GM20000 (cell line): ENCODE data around the gene TIAM1.
A peak's percentile ranks its signal among the peaks of the same experiment; 100 is the strongest.

ENCODE experiments used
- DNase-seq: peaks from one replicate; pipeline ENCODE4 v3.0.0; 2012; ENCODE audit warnings: low spot score
- CTCF ChIP-seq: IDR thresholded peaks from 2 replicates; pipeline ENCODE4 v1.5.1; 2012; ENCODE audit warnings: mild to moderate bottlenecking, control low read depth; ENCODE audit errors: extremely low read depth, missing control alignments

Gene TIAM1

GRCh38 chr21:31186916-31187315 lies 157.1 kb downstream of the TIAM1 start:
- no peak for TF ChIP-seq CTCF
- DNase-seq = no peak

DNA sequence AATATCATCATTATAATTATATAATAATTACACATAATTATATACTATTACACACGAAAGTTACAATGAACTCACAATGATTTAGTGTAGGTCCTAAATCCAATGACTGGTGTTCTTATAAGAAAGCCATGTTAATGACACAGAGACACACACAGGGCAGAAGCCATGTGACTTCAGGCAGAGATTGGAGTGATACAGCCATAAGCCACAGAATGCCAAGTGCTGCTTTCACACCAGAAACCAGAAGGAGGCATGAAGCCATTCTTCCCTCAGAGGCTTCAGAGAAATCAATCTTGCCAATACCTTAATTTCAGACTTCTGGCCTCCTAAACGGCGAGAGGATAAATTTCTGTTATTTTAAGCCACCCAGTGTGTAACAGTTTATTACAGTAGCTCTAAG lies 158.4 kb downstream of the TIAM1 start:
- TF ChIP-seq CTCF = no peak
- DNase-seq = no peak

GRCh38 chr21:31184876-31185275 lies 159.2 kb downstream of the TIAM1 start:
- DNase-seq = no peak
- no peak for TF ChIP-seq CTCF

GRCh38 chr21:31184459-31184858 lies 159.6 kb downstream of the TIAM1 start:
- peak; percentile 25 for DNase-seq
- TF ChIP-seq CTCF = no peak

GRCh38 chr21:31182231-31183140 lies 161.6 kb downstream of the TIAM1 start:
- DNase-seq = no peak
- TF ChIP-seq CTCF = no peak

DNA sequence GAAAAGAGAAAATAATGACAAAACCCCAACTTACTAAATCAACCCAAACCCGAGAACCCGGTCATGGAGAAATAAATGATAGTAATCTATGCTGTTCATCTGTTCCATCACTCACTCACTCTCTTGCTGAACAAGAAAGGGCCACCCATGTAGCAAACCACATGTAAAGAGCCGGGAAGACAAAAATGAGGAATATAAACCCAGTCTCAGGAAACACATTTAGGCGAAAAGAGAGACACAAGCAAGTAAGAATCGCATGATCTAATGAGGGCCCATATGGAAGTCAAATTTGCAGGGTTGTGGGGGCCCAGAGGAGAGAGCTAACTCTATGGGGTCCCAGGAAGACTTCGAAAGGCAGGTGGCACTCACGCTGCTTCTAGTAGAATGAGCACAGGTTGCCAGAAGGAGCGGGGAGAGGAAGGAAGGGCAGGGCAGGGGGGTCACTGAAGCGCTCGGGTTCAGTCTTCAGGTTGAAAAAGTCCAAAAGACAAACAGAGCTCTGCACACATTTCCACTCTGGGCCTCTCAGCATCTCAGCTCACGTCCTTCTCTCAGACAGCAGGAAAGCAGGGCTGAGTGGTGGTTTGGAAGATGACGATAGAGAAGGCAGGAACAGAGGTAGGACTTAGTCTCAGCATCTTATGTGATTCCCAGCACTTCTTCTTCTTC lies 162.8 kb downstream of the TIAM1 start:
- no peak for TF ChIP-seq CTCF
- DNase-seq = no peak
